Cardiac muscle cell (in vitro differentiated cells and primary cell): Measurements from ENCODE around the gene MC3R. TPM values are rescaled to one million over a fixed set of nuclear protein-coding genes. Genes with fewer than 3 reads are reported as not detected.

Experiments
- DNase-seq, 2 donors: peaks; one replicate each; pipeline versions ENCODE4 v3.0.0 to v3.0.0-alpha.2; 2010 to 2017; ENCODE audit warnings: low read depth in 1 of 2, low spot score in 1 of 2
- H3K27ac ChIP-seq: fragments of 200-600 bp; sonication (generic); 2 replicates; pipeline ENCODE4 v1.5.1; 2016
- H3K27me3 ChIP-seq: fragments of 200-600 bp; sonication (generic); 2 replicates; pipeline ENCODE4 v1.6.0; 2016; ENCODE audit warnings: control low read depth
- H3K36me3 ChIP-seq: fragments of 200-600 bp; sonication (generic); 2 replicates; pipeline ENCODE4 v1.5.1; 2016; ENCODE audit warnings: control low read depth
- H3K4me1 ChIP-seq: fragments of 200-600 bp; sonication (generic); 2 replicates; pipeline ENCODE4 v1.8.1; 2017; ENCODE audit warnings: low read depth, mild to moderate bottlenecking, mixed run types
- H3K4me3 ChIP-seq: fragments of 200-600 bp; sonication (generic); 2 replicates; pipeline ENCODE4 v1.5.1; 2016; ENCODE audit warnings: mild to moderate bottlenecking
- H3K9me3 ChIP-seq: fragments of 200-600 bp; sonication (generic); 2 replicates; pipeline ENCODE4 v1.5.1; 2017; ENCODE audit warnings: low read depth, mild to moderate bottlenecking, control low read depth
- polyA plus RNA-seq: library from polyadenylated mRNA; unstranded; fragments of >200 nt; fragmentation: Nextera tagmentation; extraction: Ambion mirVana; gene quantifications from 2 replicates; pipeline ENCODE4 v1.2.1, GENCODE V29; 2016
- total RNA-seq: library from RNA; depleted of rRNA; stranded (reverse); fragments of >200 nt; gene quantifications from 2 replicates; pipeline ENCODE4 v1.2.3, GENCODE V29; 2016
- TF ChIP-seq, protein P1 (sequence below): IDR thresholded peaks from 2 replicates; pipeline ENCODE4 v1.5.1; 2012; ENCODE audit warnings: low read depth, mild to moderate bottlenecking, low read length

MC3R gene
- total and polyA plus RNA-seq, 2 experiments from 2014 or later, result not detected

DNA sequence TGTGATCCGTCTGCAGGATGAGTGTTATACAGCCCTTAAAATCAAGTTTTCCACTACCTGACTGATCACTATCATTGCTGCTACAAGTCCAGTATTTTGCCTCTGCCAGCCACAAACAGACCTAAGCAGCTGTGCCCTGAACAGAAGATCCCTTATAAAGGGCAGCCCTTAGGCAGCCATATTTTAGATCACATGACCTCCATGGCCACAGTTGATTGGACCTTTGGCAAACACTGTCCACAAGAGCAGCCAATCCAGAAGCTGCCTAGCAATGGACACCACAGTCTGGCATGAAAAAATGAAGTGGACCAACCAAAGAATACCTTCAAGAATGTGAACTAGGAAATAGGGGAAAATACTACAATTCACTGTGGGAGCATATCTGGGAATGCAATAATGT is 50.8 kb downstream of the MC3R start:
- no peak for DNase-seq
- no peaks in the 10 kb centered on the region for H3K9me3 ChIP-seq
- no peaks in the 10 kb centered on the region for H3K36me3 ChIP-seq

More for the DNA sequence above, 50.8 kb downstream of the MC3R start:
- Histone ChIP-seq H3K4me1 (no peaks in the 10 kb centered on the region), H3K4me3 (no peak overlapping the region), H3K27ac (no peak overlapping the region), H3K27me3 (no peaks in the 10 kb centered on the region)
- TF ChIP-seq, protein P1, sequence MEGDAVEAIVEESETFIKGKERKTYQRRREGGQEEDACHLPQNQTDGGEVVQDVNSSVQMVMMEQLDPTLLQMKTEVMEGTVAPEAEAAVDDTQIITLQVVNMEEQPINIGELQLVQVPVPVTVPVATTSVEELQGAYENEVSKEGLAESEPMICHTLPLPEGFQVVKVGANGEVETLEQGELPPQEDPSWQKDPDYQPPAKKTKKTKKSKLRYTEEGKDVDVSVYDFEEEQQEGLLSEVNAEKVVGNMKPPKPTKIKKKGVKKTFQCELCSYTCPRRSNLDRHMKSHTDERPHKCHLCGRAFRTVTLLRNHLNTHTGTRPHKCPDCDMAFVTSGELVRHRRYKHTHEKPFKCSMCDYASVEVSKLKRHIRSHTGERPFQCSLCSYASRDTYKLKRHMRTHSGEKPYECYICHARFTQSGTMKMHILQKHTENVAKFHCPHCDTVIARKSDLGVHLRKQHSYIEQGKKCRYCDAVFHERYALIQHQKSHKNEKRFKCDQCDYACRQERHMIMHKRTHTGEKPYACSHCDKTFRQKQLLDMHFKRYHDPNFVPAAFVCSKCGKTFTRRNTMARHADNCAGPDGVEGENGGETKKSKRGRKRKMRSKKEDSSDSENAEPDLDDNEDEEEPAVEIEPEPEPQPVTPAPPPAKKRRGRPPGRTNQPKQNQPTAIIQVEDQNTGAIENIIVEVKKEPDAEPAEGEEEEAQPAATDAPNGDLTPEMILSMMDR, result no peak

Other genes starting within 250 kb of the MC3R start
- not detected in 2 replicates for gene CBLN4, start 243.2 kb upstream of the MC3R start, total RNA-seq
- not detected in 2 replicates for gene CBLN4, start 243.2 kb upstream of the MC3R start, polyA plus RNA-seq
- 64.2 and 69.6 TPM in 2 replicates for gene FAM210B, start 110.2 kb downstream of the MC3R start, total RNA-seq
- gene FAM210B, start 110.2 kb downstream of the MC3R start, polyA plus RNA-seq, result 101 and 144 TPM in 2 replicates
- gene AURKA, start 143.5 kb downstream of the MC3R start, total RNA-seq, result 16.1 and 58.2 TPM in 2 replicates
- gene AURKA, start 143.5 kb downstream of the MC3R start, polyA plus RNA-seq, result 28.8 and 97.3 TPM in 2 replicates
- gene CSTF1, start 143.9 kb downstream of the MC3R start, total RNA-seq, result 39.5 and 46.4 TPM in 2 replicates
- 34.9 and 46.8 TPM in 2 replicates for gene CSTF1, start 143.9 kb downstream of the MC3R start, polyA plus RNA-seq
- 0.07 and 0.12 TPM in 2 replicates for gene CASS4, start 163.5 kb downstream of the MC3R start, total RNA-seq
- not detected in 2 replicates for gene CASS4, start 163.5 kb downstream of the MC3R start, polyA plus RNA-seq
- gene RTF2, start 219.9 kb downstream of the MC3R start, total RNA-seq, result 58.0 and 58.2 TPM in 2 replicates
- 110 and 139 TPM in 2 replicates for gene RTF2, start 219.9 kb downstream of the MC3R start, polyA plus RNA-seq